NCI-H2227 treated with DMSO at 0.1 percent for 48 hours (cell line): ENCODE results near the gene NUBP2.

ENCODE experiments used
- DNase-seq: peaks from one replicate; lab custom pipeline; 2025; lab: John Stamatoyannopoulos, UW

Gene NUBP2

DNA sequence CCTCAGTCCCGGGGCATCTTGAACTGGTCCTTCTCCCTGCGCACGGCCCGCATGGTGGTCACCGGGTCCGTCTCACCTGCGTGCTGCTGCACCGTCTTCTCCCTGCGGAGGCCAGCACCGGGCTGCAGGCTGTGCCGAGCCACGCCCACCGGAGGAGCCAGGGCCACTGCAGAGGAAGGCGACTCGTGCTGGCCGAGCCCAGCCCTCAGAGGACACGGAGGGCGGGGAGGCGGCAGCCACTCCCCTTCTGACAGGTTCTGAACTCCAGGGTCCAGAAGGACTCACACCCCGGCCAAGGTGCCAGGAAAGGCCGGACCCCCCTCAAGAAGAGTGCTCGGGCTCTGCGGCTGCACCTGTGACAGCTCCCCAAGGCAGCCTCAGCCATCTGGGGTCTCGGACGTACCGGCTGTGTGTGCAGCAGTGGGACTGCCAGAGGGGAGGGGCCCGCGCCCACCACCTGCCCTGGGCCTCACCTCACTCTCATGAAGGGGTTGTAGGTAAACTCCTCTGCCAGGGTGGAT, 26.6 kb downstream of the NUBP2 start:
- DNase-seq, result no peak

DNA sequence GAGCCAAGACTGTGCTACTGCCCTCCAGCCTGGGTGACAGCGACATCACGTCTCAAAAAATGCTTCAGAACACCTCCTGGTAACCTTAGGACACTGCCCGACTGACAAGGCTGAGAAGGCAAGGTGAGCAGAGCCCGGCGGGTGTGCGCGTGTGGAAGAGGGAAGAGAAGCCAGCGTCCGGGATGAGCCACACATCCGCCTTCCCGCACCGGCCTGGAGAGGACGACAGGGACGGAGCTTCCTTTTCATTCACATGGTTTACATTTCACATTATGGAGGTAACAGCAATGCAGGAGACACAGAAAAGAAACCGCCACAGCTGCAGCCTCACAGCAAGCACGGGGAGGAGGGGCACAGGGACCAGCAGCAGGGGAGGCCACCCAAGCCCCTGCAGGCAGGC, 27.3 kb downstream of the NUBP2 start:
- no peak for DNase-seq

DNA sequence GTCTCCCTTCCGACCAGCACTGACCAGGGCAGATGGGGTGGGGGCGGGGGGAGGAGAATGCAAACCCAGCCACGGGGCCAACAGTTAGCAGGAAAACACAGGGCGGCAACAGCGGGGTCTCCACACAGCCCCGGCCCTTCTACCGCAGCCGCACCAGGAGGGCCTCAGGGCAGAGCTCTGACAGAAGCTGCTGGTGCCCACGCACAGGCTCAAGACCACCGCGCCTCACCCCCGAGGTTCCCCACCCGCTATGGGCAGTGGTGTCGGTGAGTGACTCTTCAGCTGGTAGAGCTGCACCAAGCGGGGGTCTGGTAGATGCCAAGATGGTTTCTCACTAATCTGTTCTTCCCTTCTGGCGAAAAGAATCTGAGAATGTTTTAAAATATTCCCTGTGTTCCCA, 27.8 kb downstream of the NUBP2 start:
- DNase-seq, result no peak

DNA sequence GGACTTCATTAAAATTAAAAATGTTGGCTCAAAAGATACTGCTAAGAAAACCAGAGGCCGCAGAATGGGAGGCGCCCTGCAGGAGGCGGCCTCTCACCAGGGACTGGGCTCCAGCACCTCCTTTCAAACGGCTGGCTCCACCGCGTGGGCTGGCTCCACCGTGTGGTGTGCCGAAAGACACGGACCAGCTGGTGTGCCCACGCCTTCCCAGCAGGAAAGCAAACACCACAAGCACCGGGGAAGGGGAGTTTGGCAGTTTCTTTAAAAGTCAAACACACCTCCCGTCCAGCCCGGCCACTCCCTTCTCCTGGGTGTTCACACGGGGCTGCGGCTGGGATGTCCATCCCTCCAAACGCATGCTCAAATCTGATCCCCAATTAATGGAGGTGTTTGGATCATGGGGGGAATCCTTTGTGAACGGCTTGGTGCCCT, 30.0 kb downstream of the NUBP2 start:
- DNase-seq, result peak; percentile 63

DNA sequence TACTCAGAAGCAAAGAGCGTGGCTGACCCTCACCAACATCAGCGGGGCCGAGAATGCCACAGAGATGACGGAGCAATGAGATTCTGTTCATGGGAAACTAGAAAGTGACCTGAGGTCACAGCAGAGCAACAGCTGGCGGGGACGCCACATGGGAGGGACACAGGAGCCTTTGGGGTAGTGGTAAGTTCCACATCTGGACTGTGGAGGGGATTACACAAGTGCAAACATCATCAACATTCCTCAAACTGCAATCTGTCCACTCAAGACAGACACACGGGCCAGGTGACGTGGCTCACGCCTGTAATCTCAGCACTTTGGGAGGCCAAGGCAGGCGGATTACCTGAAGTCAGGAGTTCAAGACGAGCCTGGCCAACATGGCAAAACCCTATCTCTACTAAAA, 32.7 kb downstream of the NUBP2 start:
- DNase-seq, result no peak

DNA sequence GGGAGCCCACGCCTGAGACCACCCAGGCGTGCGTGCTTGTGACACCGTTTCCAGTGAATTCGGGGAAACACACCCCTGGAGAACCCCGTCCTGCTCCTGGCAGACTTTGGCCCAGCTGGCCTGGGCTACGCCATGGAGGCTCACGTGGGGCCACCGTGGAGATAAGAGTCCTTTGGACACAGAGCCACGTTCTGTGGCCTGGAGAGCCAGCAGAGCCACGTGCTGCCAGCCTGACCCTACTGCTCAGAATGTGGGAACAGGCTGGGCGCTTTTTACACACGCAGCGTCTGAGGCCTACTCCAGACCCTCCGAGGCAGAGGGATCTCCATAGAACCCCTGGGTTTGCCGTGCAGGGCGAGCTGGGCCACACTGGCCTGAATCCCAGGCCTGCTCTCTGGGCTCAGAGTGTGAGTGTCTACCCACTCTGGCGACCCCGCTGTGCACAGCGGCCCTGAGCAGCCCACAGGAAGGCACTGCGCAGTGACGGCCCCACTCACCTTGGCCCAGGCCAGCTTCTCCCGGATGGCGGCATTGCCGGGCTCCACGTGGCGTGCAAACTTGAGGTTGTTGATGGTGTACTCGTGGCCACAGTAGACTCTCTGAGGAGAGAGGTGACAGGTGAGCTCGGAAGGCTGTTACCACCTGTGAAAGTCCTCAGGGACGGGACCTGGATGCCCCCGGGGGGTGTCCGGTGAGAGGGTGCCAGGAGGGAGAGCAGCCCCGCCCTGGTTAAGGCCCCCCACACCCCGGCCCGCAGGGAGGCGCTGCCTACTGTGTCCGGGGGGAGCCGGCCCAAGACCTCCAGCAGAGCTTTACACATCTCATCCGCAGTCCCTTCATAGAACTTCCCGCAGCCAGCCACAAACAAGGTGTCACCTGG, 33.9 kb downstream of the NUBP2 start:
- DNase-seq, result no peak

DNA sequence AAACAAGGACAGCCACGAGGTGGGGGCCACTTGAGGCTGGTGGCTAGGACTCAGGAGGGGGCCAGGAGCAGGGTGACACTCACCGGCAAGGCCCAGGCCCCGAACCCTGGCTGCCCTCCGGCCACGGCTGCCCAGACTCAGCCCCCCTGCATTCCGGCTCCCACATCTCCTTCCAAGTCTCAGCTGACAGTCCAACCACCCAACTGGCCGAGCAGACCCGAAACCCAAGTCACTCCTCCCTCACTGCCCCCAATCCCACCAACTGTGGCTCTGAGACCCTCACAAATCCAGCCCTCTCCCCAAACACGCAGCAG, 34.5 kb downstream of the NUBP2 start:
- no peak for DNase-seq

DNA sequence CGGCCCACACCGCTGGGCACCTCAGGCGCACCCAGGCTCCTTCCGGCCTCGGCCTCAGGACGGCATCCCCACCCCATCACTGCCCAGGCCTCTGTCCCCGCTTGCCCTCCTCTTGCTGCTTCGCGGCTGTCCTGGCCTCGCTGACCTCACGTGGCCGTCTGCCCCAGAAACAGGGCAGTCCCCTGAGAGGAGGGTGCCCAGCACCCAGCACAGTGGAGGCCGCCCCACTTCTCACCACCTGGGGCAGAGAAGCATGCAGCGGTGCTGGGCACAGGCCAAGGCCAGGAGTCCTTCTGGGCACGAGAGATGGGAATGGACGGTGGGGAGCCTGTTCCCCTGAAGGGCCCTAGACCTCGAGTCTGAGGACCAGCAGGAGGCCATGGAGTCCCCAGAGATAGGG, 35.0 kb downstream of the NUBP2 start:
- no peak for DNase-seq

DNA sequence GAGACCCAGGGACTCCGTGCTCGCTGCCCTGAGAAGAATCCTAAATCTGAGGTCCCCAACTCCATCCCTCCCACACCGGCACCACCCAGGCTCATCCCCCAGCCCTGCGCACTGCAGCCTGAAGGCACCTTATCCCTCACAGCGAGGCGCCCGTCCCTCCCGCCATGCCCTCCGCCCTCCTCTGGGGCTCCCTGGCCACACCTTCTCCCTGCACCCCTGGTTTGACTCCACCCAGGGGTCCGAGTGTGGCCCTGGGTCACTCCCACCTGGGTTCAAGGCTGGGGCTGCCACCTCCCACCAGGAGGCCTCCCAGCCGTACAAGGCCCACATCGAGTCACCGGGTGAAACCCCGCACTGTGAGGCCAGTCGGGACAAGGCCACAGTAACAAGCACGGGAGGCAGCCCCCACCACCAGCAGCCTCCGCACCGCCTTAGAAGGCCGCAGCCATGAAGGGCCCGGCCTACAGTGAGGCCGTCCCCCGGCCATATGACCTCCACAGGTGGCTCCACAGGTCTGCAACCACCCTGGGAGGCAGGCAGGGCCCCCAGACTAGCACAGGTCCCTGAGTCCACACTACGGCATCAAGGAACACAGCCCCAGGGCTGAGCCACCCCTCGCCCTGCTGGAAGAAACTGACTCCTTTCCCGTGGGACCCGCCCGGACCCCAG, 35.6 kb downstream of the NUBP2 start:
- no peak for DNase-seq

DNA sequence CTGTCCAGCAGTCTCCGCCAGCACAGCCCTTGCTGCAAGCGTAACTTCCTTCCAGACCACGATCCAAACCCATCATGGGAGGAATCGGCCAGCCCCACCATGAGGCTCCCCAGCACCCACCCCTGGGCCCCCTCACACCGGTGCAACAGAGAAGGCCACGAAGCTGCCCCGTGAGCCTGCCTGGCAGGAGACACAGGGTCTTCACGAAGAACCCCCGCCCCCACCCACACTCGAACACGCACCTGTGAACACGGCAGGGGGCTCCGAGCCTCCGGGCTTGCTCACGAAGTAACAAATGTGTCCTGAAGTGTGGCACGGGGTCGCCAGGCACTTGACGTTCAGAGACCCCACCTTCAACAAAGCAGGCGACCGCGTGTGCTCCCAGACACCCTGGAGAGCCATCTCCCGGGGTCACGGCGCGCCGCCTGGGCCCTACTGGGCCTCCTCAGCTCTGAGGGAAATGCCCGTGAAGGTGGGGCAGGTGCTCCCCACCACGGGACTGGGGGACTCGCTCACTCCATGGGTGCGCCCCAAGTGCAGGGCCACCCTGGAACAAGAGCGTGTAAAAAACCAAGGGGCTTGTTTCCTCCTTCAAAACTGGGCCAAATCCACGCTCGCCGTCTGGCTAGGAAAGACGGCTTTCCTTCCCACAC, 36.2 kb downstream of the NUBP2 start:
- DNase-seq, result no peak

DNA sequence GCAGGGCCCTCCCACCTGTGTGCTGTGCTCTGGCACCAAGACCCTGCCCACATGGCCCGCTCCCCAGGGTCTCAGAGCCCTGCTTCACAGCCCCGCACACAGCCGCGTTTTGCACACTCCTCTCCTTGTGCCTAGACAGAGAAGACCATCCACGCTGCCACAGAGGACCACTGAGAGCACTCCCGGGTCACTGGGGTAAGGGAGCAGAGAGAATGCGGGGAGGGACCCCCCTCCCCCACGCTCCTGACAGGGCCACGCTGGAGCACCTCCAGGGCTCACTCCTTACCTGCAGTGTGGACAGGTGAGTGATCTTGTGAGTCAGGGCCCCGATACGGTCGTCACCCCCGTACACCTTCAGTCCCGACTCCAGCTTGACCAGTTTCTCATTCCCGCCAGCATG, 36.9 kb downstream of the NUBP2 start:
- DNase-seq, result no peak

DNA sequence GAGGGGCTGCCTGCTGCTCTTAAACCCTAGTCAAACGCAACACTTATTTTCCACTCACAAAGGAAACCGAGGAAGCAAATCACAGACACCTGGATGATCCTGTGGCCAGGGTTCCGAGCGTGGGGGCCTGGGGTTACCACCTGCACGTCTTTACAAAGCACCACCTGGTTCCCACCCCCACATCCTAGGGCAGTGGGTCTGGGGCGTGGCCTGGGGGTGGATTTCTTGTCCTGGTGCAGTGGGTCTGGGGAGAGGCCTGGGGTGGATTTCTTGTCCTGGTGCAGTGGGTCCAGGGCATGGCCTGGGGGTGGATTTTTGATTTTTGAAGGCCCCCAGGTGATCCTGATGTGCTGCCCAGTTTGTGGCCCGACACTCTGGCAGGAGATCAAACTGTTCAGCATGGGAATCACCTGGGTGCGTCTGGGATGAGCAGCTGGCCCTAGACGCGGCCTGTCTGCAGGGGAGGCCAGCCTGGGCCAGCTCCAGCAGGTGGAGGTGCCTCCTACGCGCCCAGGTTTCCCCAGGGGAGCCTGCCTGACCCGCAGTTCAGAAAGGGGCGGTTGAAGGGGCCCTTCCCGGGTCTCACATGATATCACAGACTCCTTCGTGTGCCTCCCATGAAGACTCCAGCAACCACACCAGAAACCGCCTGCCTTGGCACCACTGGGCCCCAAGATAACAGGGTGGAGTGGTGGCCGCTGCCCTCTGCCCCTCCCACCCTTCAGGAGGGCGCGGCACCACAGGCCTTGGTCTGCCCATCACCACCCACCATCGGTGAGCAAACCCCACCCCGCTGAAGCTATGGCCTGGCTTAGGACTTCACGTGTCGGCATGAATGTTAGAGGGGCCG, 37.6 kb downstream of the NUBP2 start:
- DNase-seq, result no peak

DNA sequence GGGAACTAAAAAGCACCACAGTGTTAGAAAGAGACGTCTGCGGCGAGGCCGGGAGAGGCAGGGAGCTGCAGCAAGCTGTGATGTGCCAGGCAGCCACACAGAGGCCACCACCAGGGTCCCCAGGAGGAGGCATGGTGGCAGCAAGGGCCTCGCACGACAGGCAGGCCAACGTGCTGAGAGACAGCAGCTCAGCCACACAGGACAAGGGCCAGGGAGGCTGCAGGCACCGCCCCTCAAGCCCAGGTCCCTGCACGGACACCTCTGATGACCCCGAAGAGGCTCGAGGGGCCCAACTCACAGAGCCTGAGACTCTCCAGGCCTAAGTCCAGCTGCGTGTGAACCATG, 38.2 kb downstream of the NUBP2 start:
- no peak for DNase-seq

DNA sequence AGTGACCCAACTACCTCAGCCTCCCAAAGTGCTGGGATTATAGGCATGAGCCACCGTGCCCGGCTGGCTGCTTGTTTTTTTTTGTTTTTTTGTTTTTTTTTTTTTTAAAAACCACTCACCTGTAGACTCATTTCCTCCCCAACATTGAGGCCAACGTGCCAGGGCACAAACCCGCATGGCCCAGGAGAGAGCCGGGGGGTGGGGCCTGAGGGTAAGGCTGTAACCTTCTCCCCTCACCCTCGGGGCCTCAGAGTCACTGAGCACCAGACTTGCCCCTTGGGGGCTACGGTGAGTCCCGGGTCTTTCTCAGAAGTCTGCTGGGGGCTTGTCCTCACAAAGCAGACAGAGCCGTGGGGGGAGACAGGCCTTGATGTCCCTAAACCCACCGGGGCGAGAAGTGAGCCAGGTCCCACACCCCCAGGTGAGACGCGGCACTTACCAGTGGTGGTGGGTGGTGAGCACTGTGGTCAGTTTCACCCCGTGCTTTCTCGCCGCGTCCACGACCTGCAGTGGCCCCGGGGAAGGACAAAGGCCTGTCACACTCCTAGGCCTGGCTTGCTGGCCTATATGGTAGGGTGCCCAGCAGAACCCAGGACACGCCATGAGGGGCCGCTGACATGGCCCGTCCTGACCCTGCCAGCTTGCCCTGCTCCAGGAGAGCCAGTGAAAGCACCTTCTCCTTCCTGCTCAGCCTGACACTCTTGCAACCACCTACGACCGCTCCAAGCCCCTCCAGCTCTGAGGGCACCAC, 39.3 kb downstream of the NUBP2 start:
- DNase-seq, result no peak

DNA sequence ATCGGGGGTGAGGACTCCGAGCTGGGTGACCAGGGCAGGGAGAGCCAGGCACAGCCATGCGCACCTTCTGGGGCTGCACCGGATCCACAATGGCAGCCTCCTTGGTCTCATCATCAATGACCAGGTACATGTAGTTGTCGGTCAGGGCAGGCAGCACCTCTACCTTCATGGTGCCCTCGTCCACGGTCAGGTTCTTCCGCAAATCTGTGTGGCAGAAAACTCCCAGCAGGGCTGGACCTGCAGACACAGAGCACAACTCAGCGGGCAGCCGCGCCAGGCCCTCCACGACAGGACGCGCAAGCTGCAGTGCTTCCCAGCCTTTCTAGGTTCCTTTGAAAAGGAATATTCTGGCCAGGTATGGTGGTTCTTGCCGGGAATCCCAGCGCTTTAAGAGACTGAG, 40.0 kb downstream of the NUBP2 start:
- no peak for DNase-seq

DNA sequence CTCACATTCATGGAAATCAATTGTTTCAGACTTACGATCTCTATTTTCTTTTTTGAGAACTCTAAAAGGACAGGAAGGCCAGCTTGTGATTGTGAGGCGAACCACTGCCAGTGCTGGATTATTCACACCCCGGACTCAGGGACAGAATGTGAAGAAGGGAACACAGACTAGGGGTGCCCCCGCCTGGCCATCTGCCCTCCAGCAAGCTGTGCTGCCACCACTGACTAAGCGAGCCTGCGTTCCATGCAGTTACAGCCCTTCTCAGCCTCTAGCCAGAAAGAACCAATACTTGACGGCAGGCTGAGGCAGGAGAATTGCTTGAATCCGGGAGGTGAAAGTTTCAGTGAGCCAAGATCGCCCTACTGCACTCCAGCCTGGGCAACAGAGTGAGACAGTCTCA, 41.1 kb downstream of the NUBP2 start:
- DNase-seq, result no peak

DNA sequence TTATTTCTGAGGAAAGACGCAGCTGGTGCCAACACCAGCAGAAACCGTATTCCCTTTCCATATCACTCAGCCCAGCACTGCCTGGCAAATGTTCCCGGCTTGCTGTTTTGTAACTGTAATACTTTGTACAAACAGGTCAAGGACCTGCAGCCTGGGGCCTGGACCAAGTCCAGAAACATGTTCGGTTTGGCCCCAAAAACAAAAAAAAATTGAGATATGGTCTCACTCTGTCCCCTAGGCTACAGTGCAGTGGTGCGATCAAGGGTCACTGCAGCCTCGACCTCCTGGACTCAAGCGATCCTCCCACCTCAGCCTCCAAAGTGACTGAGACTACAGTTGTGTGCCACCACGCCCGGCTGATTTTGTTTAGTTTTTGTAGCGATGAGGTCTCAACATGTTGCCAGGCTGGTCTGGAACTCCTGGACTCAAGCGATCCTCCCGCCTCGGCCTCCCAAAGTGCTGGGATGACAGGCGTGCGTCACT, 42.7 kb downstream of the NUBP2 start:
- no peak for DNase-seq

DNA sequence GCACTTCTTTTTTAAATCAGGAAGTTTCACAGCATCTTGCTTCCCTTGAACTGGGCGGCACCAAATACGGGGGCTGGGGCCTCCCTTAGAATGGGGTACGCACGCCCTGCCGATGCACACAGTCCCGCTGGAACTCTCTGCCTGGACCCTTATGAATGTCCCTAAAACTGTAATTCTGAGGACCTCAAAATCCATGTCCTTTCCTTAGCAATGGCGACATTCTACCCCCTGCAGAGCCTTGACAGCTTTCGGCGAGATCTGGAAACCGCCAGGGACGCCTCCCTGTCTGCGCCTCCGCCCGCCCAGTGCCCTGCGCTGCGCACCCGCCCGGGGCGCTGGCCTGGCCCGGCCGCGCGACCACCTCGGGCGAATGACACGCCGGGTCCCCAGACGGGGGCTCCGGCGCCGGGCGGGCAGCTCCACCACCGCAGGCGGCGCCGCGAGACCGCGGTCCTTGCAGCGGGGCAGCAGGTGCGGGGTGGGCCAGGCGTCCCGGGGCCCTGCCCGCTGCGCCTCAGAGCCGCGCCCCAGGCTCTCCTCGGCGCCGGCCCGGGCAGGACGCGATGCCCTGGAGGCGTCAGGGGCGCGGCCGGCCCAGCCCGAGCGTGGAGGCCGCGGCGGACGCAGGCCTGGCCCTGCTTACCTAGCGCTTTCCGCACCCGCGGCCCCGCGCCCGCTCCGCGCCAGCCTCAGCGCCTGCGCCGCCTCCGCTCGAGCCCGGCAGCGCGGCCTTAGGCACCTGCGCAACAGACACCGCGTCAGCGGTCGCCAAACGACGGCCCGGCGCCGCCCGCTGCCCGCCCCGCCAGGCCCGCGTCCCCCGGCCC, 43.3 kb downstream of the NUBP2 start:
- DNase-seq, result peak; percentile 52

DNA sequence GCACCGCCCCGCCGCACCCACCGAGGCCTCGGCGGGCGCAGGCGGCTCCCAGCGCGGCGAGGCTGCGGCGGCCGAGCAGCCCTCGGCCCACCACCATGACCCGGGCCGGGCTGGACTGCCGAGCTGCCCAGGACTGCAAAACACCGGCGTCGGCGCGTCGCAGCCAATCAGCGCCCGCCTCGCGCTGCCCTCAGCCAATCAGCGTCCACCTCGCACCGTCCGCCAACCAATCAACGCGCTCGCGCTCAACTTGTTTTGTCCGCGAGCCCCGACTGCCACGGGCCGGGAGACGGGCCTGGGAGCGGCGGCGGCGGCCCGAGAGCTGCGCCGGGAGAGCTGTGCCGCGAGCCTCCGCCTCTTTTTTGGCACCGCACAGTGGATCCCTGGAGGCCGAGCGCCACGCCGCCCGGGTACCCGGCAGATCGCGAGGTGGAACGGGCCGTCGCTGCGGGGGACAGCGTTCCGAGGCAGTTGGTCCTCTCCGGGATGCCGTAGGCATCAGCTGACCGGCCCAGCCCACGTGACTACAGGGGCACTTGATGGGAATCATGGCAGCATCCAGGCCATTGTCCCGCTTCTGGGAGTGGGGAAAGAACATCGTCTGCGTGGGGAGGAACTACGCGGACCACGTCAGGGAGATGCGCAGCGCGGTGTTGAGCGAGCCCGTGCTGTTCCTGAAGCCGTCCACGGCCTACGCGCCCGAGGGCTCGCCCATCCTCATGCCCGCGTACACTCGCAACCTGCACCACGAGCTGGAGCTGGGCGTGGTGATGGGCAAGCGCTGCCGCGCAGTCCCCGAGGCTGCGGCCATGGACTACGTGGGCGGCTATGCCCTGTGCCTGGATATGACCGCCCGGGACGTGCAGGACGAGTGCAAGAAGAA, 44.2 kb downstream of the NUBP2 start, which contains the start of the genes FAHD1 and HAGH:
TSS of gene FAHD1 (plus strand) at position 516 of the 883 bp plus-strand sequence. CDS start at position 549, 33 bp downstream.
TSS of gene HAGH (minus strand) at position 135 of the 883 bp plus-strand sequence. CDS start at position 97, 38 bp downstream.
- peak; percentile 94 for DNase-seq
